ENCODE results near the gene NCBP1.
A peak's percentile ranks its signal among the peaks of the same experiment; 100 is the strongest.
"Not testable (repeated sequence)": the region's sequence is repeated elsewhere in the genome, so short reads cannot be mapped to it uniquely, and the experiment has no call there.

NCBP1 gene

GRCh38 chr9:97682242-97682641 is 48.6 kb downstream of the NCBP1 start:
- peaks cover 8% of the 10 kb centered on the region for H3K36me3 Mint-ChIP-seq
- peak overlapping the region; percentile 66 for H3K27ac Mint-ChIP-seq
- no peaks in the 10 kb centered on the region for H3K27me3 Mint-ChIP-seq
- H3K4me3 Mint-ChIP-seq, result no peak overlapping the region
- H3K4me1 Mint-ChIP-seq (ENCODE audit: low read depth), result peaks cover 8% of the 10 kb centered on the region
- no peaks in the 10 kb centered on the region for H3K9me3 Mint-ChIP-seq (ENCODE audit: low read depth)

GRCh38 chr9:97688654-97689053 is 55.0 kb downstream of the NCBP1 start:
- Mint-ChIP-seq H3K4me3 (no peak overlapping the region), H3K9me3 (ENCODE audit: low read depth) (no peaks in the 10 kb centered on the region), H3K27me3 (no peaks in the 10 kb centered on the region), H3K36me3 (peaks cover 7% of the 10 kb centered on the region), H3K4me1 (ENCODE audit: low read depth) (peaks cover 10% of the 10 kb centered on the region), H3K27ac (peak overlapping the region; percentile 55)

GRCh38 chr9:97689401-97690180 is 56.0 kb downstream of the NCBP1 start:
- no peaks in the 10 kb centered on the region for H3K9me3 Mint-ChIP-seq (ENCODE audit: low read depth)
- H3K27me3 Mint-ChIP-seq, result no peaks in the 10 kb centered on the region
- peaks cover 11% of the 10 kb centered on the region for H3K36me3 Mint-ChIP-seq
- no peak overlapping the region for H3K4me3 Mint-ChIP-seq
- peak overlapping the region; percentile 28 for H3K27ac Mint-ChIP-seq
- H3K4me1 Mint-ChIP-seq (ENCODE audit: low read depth), result peaks cover 19% of the 10 kb centered on the region

- peaks cover 54% of the 10 kb centered on the region for H3K4me1 Mint-ChIP-seq (ENCODE audit: low read depth)
- H3K27ac Mint-ChIP-seq, result peak overlapping the region; percentile 58
- H3K36me3 Mint-ChIP-seq, result peaks cover 8% of the 10 kb centered on the region
- H3K4me3 Mint-ChIP-seq, result peak overlapping the region; percentile 49
- no peaks in the 10 kb centered on the region for H3K27me3 Mint-ChIP-seq
- H3K9me3 Mint-ChIP-seq (ENCODE audit: low read depth), result no peaks in the 10 kb centered on the region
Observed at GRCh38 chr9:97694769-97695168, 61.1 kb downstream of the NCBP1 start.

- Mint-ChIP-seq H3K9me3 (ENCODE audit: low read depth) (no peaks in the 10 kb centered on the region), H3K27me3 (no peaks in the 10 kb centered on the region), H3K27ac (peak overlapping the region; percentile 91), H3K36me3 (peaks cover 7% of the 10 kb centered on the region), H3K4me1 (ENCODE audit: low read depth) (peaks cover 55% of the 10 kb centered on the region), H3K4me3 (peak overlapping the region; percentile 93)
Observed at GRCh38 chr9:97695390-97695789, 61.8 kb downstream of the NCBP1 start.

DNA sequence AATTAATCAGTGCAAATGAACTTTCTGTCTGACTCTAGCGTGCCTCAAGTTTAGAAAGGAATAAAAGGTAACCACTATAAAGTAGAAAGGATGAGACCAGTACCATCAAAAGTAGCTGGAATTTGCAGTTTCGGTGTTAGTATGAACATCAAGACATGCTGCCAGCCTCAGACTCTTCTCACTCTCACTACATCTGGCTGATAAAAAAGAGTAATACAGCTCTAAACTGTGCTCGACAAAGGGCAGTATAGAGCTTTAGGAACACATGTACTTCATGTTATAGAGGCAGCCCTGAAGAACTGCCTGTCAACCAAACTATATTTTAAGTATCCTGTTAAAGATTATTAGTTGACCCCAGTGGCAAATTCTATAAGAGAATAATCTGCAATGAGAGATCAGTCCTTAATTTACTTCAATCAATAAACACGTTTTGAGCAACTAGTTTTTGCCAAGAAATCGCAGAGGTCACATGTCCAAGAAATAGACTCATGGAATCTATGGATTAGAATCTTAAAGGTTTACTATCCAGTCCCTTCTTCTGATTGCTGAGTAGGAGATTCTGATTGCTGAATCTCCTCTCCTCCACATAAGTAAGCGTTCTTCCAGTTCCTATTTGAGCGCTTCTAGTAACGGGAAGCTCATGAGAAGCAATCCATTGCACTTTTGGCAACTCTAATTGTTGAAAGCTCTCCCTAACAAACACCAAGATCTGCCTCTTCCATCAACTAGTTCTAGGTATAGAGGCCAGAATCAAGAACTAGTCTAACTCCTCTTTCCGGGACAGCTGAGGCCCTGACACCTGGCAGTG is 62.6 kb downstream of the NCBP1 start:
- peak overlapping the region; percentile 91 for H3K27ac Mint-ChIP-seq
- no peaks in the 10 kb centered on the region for H3K9me3 Mint-ChIP-seq (ENCODE audit: low read depth)
- H3K27me3 Mint-ChIP-seq, result peaks cover under 1% of the 10 kb centered on the region
- H3K4me3 Mint-ChIP-seq, result peak overlapping the region; percentile 93
- peaks cover 7% of the 10 kb centered on the region for H3K36me3 Mint-ChIP-seq
- peaks cover 55% of the 10 kb centered on the region for H3K4me1 Mint-ChIP-seq (ENCODE audit: low read depth)

- H3K9me3 Mint-ChIP-seq (ENCODE audit: low read depth), result no peaks in the 10 kb centered on the region
- H3K4me3 Mint-ChIP-seq, result peak within 1 kb of the TSS; percentile 93
- peaks cover 9% of the 10 kb centered on the region for H3K36me3 Mint-ChIP-seq
- H3K27ac Mint-ChIP-seq, result peak within 1 kb of the TSS; percentile 94
- H3K4me1 Mint-ChIP-seq (ENCODE audit: low read depth), result peaks cover 55% of the 10 kb centered on the region
- peaks cover 3% of the 10 kb centered on the region for H3K27me3 Mint-ChIP-seq
Observed at GRCh38 chr9:97696803-97697601, 63.4 kb downstream of the NCBP1 start, which contains the start of gene XPA. TSS of gene XPA (minus strand) at chr9:97697340. CDS start at chr9:97697292, 48 bp downstream.

DNA sequence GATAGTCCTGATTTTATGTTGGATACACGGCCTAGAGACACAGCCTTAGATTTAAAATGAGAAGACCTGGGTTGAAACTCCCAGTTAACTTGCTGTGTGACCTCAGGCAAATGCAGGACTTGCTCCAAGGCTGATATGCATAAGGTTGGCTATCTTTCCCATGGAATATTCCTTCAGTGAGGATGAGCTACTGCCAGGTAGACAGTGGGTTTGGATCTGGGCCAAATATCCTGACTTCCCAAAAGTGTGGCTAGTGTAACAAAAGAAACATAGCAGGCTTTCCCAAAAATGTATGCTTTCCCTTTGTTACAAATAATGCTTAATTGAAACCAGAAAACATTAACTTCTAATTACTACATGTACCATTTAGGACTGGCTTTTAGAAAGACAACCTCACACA is 64.2 kb downstream of the NCBP1 start:
- peak overlapping the region; percentile 94 for H3K27ac Mint-ChIP-seq
- H3K4me3 Mint-ChIP-seq, result peak overlapping the region; percentile 93
- H3K9me3 Mint-ChIP-seq (ENCODE audit: low read depth), result no peaks in the 10 kb centered on the region
- H3K27me3 Mint-ChIP-seq, result peaks cover 3% of the 10 kb centered on the region
- peaks cover 9% of the 10 kb centered on the region for H3K36me3 Mint-ChIP-seq
- peaks cover 56% of the 10 kb centered on the region for H3K4me1 Mint-ChIP-seq (ENCODE audit: low read depth)

DNA sequence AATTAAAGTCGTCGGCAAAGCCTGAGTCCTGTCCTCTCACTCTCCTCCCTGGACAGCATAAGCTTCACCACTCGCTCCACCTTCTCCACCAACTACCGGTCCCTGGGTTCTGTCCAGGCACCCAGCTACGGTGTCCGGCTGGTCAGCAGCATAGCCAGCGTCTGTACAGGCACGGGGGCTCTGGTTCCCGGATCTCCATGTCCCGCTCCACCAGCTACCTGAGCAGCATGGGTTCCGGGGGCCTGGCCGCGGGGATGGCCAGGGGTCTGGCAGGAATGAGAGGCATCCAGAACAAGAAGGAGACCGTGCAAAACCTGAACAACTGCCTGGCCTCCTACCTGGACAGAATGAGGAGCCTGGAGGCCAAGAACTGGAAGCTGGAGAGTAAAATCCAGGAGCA is 65.2 kb downstream of the NCBP1 start:
- Mint-ChIP-seq H3K27me3 (peaks cover 3% of the 10 kb centered on the region), H3K4me3 (no peak overlapping the region), H3K4me1 (ENCODE audit: low read depth) (peaks cover 48% of the 10 kb centered on the region), H3K36me3 (peaks cover 6% of the 10 kb centered on the region), H3K9me3 (ENCODE audit: low read depth) (no peaks in the 10 kb centered on the region), H3K27ac (no peak overlapping the region)

- H3K27me3 Mint-ChIP-seq; H3K9me3 Mint-ChIP-seq (ENCODE audit: low read depth); H3K36me3 Mint-ChIP-seq; H3K4me3 Mint-ChIP-seq: not testable (repeated sequence)
- Mint-ChIP-seq H3K4me1 (ENCODE audit: low read depth) (peaks cover 45% of the 10 kb centered on the region), H3K27ac (peak overlapping the region; percentile 24)
Observed at GRCh38 chr9:97699281-97699680, 65.7 kb downstream of the NCBP1 start.

- peaks cover 39% of the 10 kb centered on the region for H3K4me1 Mint-ChIP-seq (ENCODE audit: low read depth)
Observed at GRCh38 chr9:97699824-97700223, 66.2 kb downstream of the NCBP1 start.

GRCh38 chr9:97703437-97704344 is 70.1 kb downstream of the NCBP1 start:
- H3K36me3 Mint-ChIP-seq, result peaks cover 3% of the 10 kb centered on the region
- H3K4me1 Mint-ChIP-seq (ENCODE audit: low read depth), result peaks cover 13% of the 10 kb centered on the region
- peaks cover 3% of the 10 kb centered on the region for H3K27me3 Mint-ChIP-seq
- peak overlapping the region; percentile 61 for H3K27ac Mint-ChIP-seq
- H3K9me3 Mint-ChIP-seq (ENCODE audit: low read depth), result no peaks in the 10 kb centered on the region
- no peak overlapping the region for H3K4me3 Mint-ChIP-seq

More at GRCh38 chr9:97699824-97700223, 66.2 kb downstream of the NCBP1 start:
- H3K9me3 Mint-ChIP-seq (ENCODE audit: low read depth); H3K27ac Mint-ChIP-seq; H3K27me3 Mint-ChIP-seq; H3K4me3 Mint-ChIP-seq; H3K36me3 Mint-ChIP-seq: not testable (repeated sequence)

- Mint-ChIP-seq H3K4me3 (no peak overlapping the region), H3K27me3 (peaks cover 3% of the 10 kb centered on the region), H3K9me3 (ENCODE audit: low read depth) (no peaks in the 10 kb centered on the region), H3K36me3 (peaks cover 3% of the 10 kb centered on the region), H3K4me1 (ENCODE audit: low read depth) (peaks cover 11% of the 10 kb centered on the region), H3K27ac (no peak overlapping the region)
Observed at GRCh38 chr9:97704345-97704677, 70.7 kb downstream of the NCBP1 start.

DNA sequence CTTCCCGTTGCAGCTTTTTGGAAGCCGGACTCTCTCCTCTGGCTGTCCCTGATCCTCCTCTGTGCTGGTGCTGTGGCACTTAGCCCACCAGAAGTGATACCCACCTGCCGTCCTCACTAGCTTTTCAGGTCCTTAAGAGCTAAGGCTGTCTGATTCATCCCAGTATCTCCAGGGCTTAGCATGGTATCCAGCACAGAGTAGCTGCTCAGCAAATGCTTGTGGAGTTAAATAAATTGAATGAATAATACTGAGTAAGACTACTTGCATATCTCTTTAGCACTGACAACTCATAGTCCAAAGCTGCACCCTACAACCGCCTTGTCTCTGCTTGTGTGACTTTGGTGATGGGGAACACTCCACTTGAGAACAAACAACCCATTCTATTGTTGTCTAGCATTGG is 71.2 kb downstream of the NCBP1 start:
- peaks cover 3% of the 10 kb centered on the region for H3K27me3 Mint-ChIP-seq
- no peak overlapping the region for H3K4me3 Mint-ChIP-seq
- no peak overlapping the region for H3K27ac Mint-ChIP-seq
- peaks cover 6% of the 10 kb centered on the region for H3K4me1 Mint-ChIP-seq (ENCODE audit: low read depth)
- H3K36me3 Mint-ChIP-seq, result peaks cover 3% of the 10 kb centered on the region
- H3K9me3 Mint-ChIP-seq (ENCODE audit: low read depth), result no peaks in the 10 kb centered on the region

Measured in activated naive CD8-positive, alpha-beta T cell (primary cell).